WI38 (cell line): ENCODE measurements around the gene GPX1.
A peak's percentile ranks its signal among the peaks of the same experiment; 100 is the strongest.
"Not testable (repeated sequence)": the region's sequence is repeated elsewhere in the genome, so short reads cannot be mapped to it uniquely, and the experiment has no call there.

ENCODE experiments used
- H3K4me3 ChIP-seq: 2 replicates; pipeline ENCODE4 v1.5.1; 2011; ENCODE audit warnings: low read depth, mild to moderate bottlenecking, control low read depth, low read length
- CTCF ChIP-seq: IDR thresholded peaks from 2 replicates; pipeline ENCODE4 v1.5.1; 2012; ENCODE audit warnings: low read depth, mild to moderate bottlenecking, control low read depth, low read length

The GPX1 gene

DNA sequence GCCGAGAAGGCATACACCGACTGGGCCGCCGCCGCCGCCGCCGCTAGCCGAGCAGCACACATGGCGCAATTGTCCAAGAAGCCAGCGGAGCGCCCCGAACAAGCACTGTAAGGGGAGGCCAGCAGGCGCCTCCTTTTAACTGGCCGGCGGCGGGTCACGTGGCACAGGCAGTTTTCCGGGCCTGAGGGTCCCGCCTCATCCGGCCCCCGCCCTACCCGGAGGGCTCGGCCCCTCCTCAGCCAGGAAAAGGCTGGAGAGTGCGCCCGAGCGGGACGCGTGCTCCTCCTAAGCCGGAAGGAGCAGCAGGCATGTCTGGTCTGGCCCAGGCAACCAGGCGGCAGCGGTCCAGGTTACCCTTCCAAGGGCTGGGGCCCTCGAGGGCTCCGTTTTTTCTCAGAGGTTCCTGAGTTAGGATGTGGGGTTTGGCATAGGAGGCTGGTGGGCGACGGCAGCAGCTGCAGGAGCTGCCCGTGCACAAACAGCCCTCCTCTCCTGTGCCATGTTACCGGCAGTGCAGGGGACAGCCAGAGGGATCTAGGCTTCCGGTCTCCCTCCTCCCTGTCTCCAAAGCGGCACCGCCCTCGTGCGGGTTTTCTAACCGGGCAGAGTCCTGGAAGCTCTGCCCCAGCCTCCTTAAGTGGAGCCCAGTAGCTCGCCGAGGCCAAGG, at the start of gene GPX1:
TSS of gene GPX1 (minus strand) at position 137 of the 667 bp plus-strand sequence. CDS start at position 62, 75 bp downstream.
- TF ChIP-seq CTCF: no peak
- H3K4me3 ChIP-seq: peak within 1 kb of the TSS; percentile 70

DNA sequence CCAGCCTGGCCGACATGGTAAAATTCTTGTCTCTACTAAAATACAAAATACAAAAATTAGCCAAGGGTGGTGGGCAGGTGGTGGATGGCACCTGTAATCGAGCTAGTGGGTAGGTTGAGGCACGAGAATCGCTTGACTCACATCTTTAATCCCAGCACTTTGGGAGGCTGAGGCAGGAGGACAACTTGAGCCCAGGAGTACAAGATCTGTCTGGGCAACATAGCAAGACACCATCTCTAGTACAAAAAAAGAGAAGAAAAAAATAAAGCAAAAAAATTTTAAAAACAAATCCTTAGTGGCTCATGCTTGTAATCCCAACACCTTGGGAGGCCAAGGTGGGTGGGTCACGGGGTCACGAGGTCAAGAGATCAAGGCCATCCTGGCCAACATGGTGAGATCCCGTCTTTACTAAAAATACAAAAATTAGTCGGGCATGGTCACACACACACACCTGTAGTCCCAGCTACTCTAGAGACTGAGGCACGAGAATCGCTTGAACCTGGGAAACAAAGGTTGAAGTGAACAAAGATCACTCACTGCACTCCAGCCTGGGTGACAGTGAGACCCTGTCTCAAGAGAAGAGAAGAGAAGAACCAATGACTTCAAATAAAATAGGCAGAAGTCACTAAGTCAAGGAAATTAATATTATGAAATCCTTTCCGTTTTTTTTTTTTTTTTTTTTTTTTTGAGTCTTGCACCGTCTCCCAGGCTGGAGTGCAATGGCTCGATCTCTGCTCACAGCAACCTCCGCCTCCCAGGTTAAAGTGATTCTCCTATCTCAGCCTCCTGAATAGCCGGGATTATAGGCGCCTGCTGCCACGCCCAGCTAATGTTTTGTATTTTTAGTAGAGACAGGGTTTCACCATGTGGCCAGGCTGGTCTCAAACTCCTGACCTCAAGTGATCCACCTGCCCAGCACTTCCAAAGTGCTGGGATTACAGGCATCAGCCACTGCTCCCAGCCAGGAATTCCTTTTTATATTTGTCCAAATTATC, 48.7 kb upstream of the GPX1 start:
- no peak overlapping the region for H3K4me3 ChIP-seq
- TF ChIP-seq CTCF: no peak

- H3K4me3 ChIP-seq: not testable (repeated sequence)
Measured at GRCh38 chr3:49405570-49405969, 47.4 kb upstream of the GPX1 start.

DNA sequence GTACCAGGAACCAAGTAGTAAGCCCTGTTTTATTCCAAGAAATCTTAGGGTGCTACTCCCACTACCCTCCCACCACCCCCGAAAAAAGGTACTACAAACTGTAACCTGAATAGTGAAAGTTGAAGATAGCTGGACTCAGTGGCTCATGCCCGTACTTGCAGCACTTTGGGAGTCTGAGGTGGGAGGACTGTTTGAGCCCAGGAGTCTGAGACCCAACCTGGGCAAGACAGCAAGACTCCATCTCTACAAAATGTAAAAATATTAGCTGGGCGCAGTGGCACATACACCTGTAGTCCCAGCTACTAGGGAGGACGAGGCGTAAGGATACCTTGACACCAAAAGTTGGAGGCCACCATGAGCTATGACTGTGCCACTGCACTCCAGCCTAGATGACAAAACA, 45.7 kb upstream of the GPX1 start:
- H3K4me3 ChIP-seq: no peak overlapping the region
- TF ChIP-seq CTCF: no peak

DNA sequence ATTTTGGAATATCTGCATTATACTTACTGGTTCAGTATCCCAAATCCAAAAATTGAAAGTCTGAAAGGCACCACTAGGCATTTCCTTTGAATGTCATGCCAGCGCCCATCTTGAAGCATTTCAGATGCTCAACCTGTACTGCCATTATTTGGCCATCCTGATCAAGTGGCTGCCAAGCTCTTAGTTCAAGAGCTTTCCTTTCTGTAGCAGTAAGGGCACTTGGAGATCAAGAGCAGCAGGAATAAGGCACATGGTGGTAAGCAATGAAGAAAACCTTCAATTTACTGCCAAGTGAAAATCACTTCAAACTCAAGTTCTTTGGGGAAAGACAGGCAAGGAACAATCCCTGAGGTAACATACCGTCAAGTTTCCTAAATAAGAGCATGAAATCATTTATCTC, 43.6 kb upstream of the GPX1 start:
- H3K4me3 ChIP-seq: no peak overlapping the region
- no peak for TF ChIP-seq CTCF

GRCh38 chr3:49399461-49399860, 41.3 kb upstream of the GPX1 start:
- no peak overlapping the region for H3K4me3 ChIP-seq

GRCh38 chr3:49397470-49397869, 39.3 kb upstream of the GPX1 start:
- TF ChIP-seq CTCF: no peak
- no peak overlapping the region for H3K4me3 ChIP-seq

More at GRCh38 chr3:49399461-49399860, 41.3 kb upstream of the GPX1 start:
- TF ChIP-seq CTCF: no peak

DNA sequence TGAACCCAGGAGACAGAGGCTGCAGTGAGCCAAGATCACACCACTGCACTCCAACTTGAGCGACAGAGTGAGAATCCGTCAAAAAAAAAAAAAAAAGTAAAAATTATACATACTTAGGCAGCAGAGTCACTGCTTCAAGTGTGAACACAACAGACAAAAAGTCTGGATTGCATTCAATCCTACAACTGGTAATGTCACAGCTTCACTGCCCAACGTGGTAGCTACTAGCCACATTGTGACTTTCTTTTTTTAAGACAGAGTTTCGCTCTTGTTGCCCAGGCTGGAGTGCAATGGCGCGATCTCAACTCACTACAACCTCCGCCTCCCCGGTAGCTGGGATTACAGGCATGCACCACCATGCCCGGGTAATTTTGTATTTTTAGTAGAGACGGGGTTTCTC, 33.2 kb upstream of the GPX1 start:
- H3K4me3 ChIP-seq: not testable (repeated sequence)
